Retinal pigment epithelial cell (primary cell): ENCODE data around the gene FBXW10B.
"Not testable (repeated sequence)": the region's sequence is repeated elsewhere in the genome, so short reads cannot be mapped to it uniquely, and the experiment has no call there.

Source experiments
- DNase-seq: peaks from one replicate; pipeline ENCODE4 v3.0.0-alpha.2; 2010; ENCODE audit warnings: low read depth
- H3K4me3 ChIP-seq: 2 replicates; pipeline ENCODE4 v1.5.1; 2011; ENCODE audit warnings: mild to moderate bottlenecking, low read length, control low read depth, moderate library complexity

FBXW10B gene

GRCh38 chr17:15589544-15590536 is 29.7 kb downstream of the FBXW10B start:
- DNase-seq, H3K4me3 ChIP-seq: not testable (repeated sequence)

GRCh38 chr17:15588017-15588416 is 31.5 kb downstream of the FBXW10B start:
- not testable (repeated sequence) for DNase-seq, H3K4me3 ChIP-seq

- H3K4me3 ChIP-seq, DNase-seq: not testable (repeated sequence)
Measured at GRCh38 chr17:15583313-15583712, 36.2 kb downstream of the FBXW10B start.

GRCh38 chr17:15581462-15581861 is 38.0 kb downstream of the FBXW10B start:
- H3K4me3 ChIP-seq, DNase-seq: not testable (repeated sequence)

GRCh38 chr17:15576848-15577247 is 42.7 kb downstream of the FBXW10B start:
- not testable (repeated sequence) for DNase-seq, H3K4me3 ChIP-seq

- H3K4me3 ChIP-seq, DNase-seq: not testable (repeated sequence)
Measured at GRCh38 chr17:15574660-15575059, 44.8 kb downstream of the FBXW10B start.

GRCh38 chr17:15573870-15574269 is 45.6 kb downstream of the FBXW10B start:
- not testable (repeated sequence) for H3K4me3 ChIP-seq, DNase-seq
